GM12878 (cell line): ENCODE data around the gene STX16. TPM values are rescaled to one million over a fixed set of nuclear protein-coding genes. Genes with fewer than 3 reads are reported as not detected.

Source experiments
- ATAC-seq: fragments of 200-7000 bp; cut with Tn5 transposase; 3 replicates; pipeline ENCODE4 v1.9.1; 2020; ENCODE audit warnings: mild to moderate bottlenecking, moderate library complexity
- BruUV-seq: library from RNA; stranded (reverse); fragments of 400-500 nt; replicated peaks from 2 replicates; lab custom pipeline; 2021; lab: Mats Ljungman, UMichigan
- CTCF ChIA-PET: fragments of 300-600 bp; sonication (Branson Sonifier 250); formaldehyde crosslinking; extraction: SDS; loops from one replicate; lab custom pipeline; 2021; ENCODE audit warnings: inconsistent platforms; lab: Yijun Ruan, JAX
- POLR2A ChIA-PET: fragments of 350-600 bp; formaldehyde crosslinking; extraction: SDS; loops from one replicate; lab custom pipeline; 2021; ENCODE audit warnings: inconsistent platforms; lab: Charles Lee
- RAD21 ChIA-PET: fragments of 300-600 bp; sonication (Branson Sonifier 250); formaldehyde crosslinking; loops from one replicate; lab custom pipeline; 2023; ENCODE audit warnings: antibody characterized with exemption; ENCODE audit not compliant: unreplicated experiment; lab: Charles Lee
- SMC1A ChIA-PET: fragments of 300-600 bp; sonication (Branson Sonifier 250); formaldehyde crosslinking; loops from one replicate; lab custom pipeline; 2023; ENCODE audit not compliant: unreplicated experiment, uncharacterized antibody; lab: Charles Lee
- DNase-seq: peaks from one replicate; pipeline ENCODE4 v3.0.0-alpha.2; 2011; ENCODE audit warnings: low read depth, low spot score
- FAIRE-seq: peaks from 3 replicates; lab custom pipeline; 2011; peaks lifted over from hg19 to GRCh38; lab: Jason Lieb, UNC
- H2AFZ ChIP-seq: 2 replicates; pipeline ENCODE4 v1.6.0; 2011; ENCODE audit warnings: low read depth, low read length, control low read depth; ENCODE audit not compliant: control insufficient read depth
- H3K27ac ChIP-seq: 2 replicates; pipeline ENCODE4 v1.5.1; 2011; ENCODE audit warnings: control low read depth; ENCODE audit not compliant: control insufficient read depth, insufficient read depth
- H3K27me3 ChIP-seq, 2 experiments: replicated peaks in 1 of 2; 2 replicates each; pipeline versions ENCODE4 v1.6.0 to v1.6.1; 2011; ENCODE audit warnings: low read length in 1 of 2; ENCODE audit not compliant: control insufficient read depth in 2 of 2, insufficient read depth in 2 of 2
- H3K36me3 ChIP-seq, 2 experiments: 2 replicates each; pipeline ENCODE4 v1.5.1; 2011; ENCODE audit warnings: low read length in 1 of 2; ENCODE audit not compliant: control insufficient read depth in 2 of 2, insufficient read depth in 2 of 2
- H3K4me1 ChIP-seq: 2 replicates; pipeline ENCODE4 v1.6.1; 2011; ENCODE audit warnings: mild to moderate bottlenecking, low read length, moderate library complexity, mixed read lengths; ENCODE audit not compliant: control insufficient read depth, insufficient read depth
- H3K4me2 ChIP-seq: 2 replicates; pipeline ENCODE4 v1.6.0; 2011; ENCODE audit warnings: control low read depth; ENCODE audit not compliant: control insufficient read depth, insufficient read depth
- H3K4me3 ChIP-seq: fragments of 200-600 bp; sonication (generic); 2 replicates; pipeline ENCODE4 v1.5.1; 2016
- H3K79me2 ChIP-seq: 2 replicates; pipeline ENCODE4 v1.6.0; 2011; ENCODE audit warnings: low read length; ENCODE audit not compliant: control insufficient read depth, insufficient read depth
- H3K9ac ChIP-seq: 2 replicates; pipeline ENCODE4 v1.8.0; 2011; ENCODE audit warnings: low read length, control low read depth, mixed read lengths; ENCODE audit not compliant: control insufficient read depth, insufficient read depth
- H3K9me3 ChIP-seq: replicated peaks from 3 replicates; pipeline ENCODE4 v1.5.1; 2011; ENCODE audit warnings: mild to moderate bottlenecking, low read length; ENCODE audit not compliant: control insufficient read depth, insufficient read depth
- H4K20me1 ChIP-seq: 2 replicates; pipeline ENCODE4 v1.6.0; 2011; ENCODE audit not compliant: control insufficient read depth, insufficient read depth
- BMI1 ChIP-seq: fragments of 450-650 bp; IDR thresholded peaks from 2 replicates; pipeline ENCODE4 v1.6.1; 2016; ENCODE audit warnings: mild to moderate bottlenecking, moderate library complexity, borderline replicate concordance
- CBFB ChIP-seq: IDR thresholded peaks from 2 replicates; pipeline ENCODE4 v1.6.1; 2016; ENCODE audit warnings: antibody characterized with exemption, low read depth
- CEBPB ChIP-seq, 2 experiments: fragments of 150-350 bp in 1 of 2; IDR thresholded peaks; 2 replicates each; pipeline ENCODE4 v1.6.1; 2012 to 2014; ENCODE audit warnings: low read depth in 2 of 2, low read length in 2 of 2, borderline replicate concordance in 1 of 2, inconsistent platforms in 1 of 2
- CUX1 ChIP-seq: IDR thresholded peaks from 2 replicates; pipeline ENCODE4 v1.6.1; 2012; ENCODE audit warnings: improper control_type of control experiment, low read depth, low read length; ENCODE audit not compliant: insufficient replicate concordance
- DPF2 ChIP-seq: fragments of 450-650 bp; IDR thresholded peaks from 2 replicates; pipeline ENCODE4 v1.6.1; 2017; ENCODE audit warnings: mild to moderate bottlenecking
- NBN ChIP-seq: fragments of 450-650 bp; IDR thresholded peaks from 2 replicates; pipeline ENCODE4 v1.6.1; 2016
- NFYA ChIP-seq: IDR thresholded peaks from 2 replicates; pipeline ENCODE4 v1.6.1; 2011; ENCODE audit warnings: low read depth, mild to moderate bottlenecking, low read length, improper control_type of control experiment, borderline replicate concordance
- PBX3 ChIP-seq: IDR thresholded peaks from 2 replicates; pipeline ENCODE4 v1.6.1; 2011; ENCODE audit warnings: mild to moderate bottlenecking, low read depth, low read length, moderate library complexity; ENCODE audit not compliant: insufficient replicate concordance
- PRDM15 ChIP-seq: fragments of 450-650 bp; formaldehyde crosslinking; IDR thresholded peaks from 2 replicates; pipeline ENCODE4 v1.4.0; 2020; ENCODE audit warnings: mild to moderate bottlenecking, moderate library complexity
- RAD51 ChIP-seq: fragments of 450-650 bp; IDR thresholded peaks from 2 replicates; pipeline ENCODE4 v1.6.1; 2016; ENCODE audit warnings: moderate library complexity, mild to moderate bottlenecking, inconsistent platforms
- SMARCA5 ChIP-seq: fragments of 450-650 bp; IDR thresholded peaks from 2 replicates; pipeline ENCODE4 v1.6.1; 2017; ENCODE audit warnings: mild to moderate bottlenecking
- SUPT20H ChIP-seq: IDR thresholded peaks from 2 replicates; pipeline ENCODE4 v1.6.1; 2011; ENCODE audit warnings: low read depth, mild to moderate bottlenecking, low read length, moderate library complexity, borderline replicate concordance; ENCODE audit not compliant: control insufficient read depth
- TARDBP ChIP-seq: IDR thresholded peaks from 2 replicates; pipeline ENCODE4 v1.6.1; 2016; ENCODE audit warnings: borderline replicate concordance
- TCF12 ChIP-seq: IDR thresholded peaks from 2 replicates; pipeline ENCODE4 v1.6.1; 2011; ENCODE audit warnings: low read depth, mild to moderate bottlenecking, low read length
- WGBS: methylation state at CpG from one replicate; pipeline ENCODE4 v1.1.6; 2016; ENCODE audit warnings: low lambda C conversion rate; ENCODE audit not compliant: insufficient replicate concordance, insufficient coverage; ENCODE audit errors: missing lambda C conversion rate; 5-methylcytosine and 5-hydroxymethylcytosine counted together
- in situ Hi-C: fragments of 300-500 bp; cut with MboI; formaldehyde crosslinking; loops from 9 replicates; pipeline ENCODE4 v1.14.3; 2018; ENCODE audit warnings: mixed read lengths
- intact Hi-C: fragments of 100-400 bp; cut with micrococcal nuclease; formaldehyde crosslinking; loops from one replicate; pipeline ENCODE4 v1.14.2; 2022; ENCODE audit not compliant: unreplicated experiment
- polyA plus RNA-seq, 11 experiments: library from polyadenylated mRNA; depleted of rRNA in 4 of 11; unstranded in 6 of 11; stranded (reverse) in 5 of 11; fragments of >200 nt; fragmentation: Nextera tagmentation in 4 of 11; fragmentation: Illumina TruSeq in 1 of 11; extraction: Ambion mirVana in 4 of 11; extraction: Trizol in 1 of 11; gene quantifications; 1 replicate in 1 of 11; 2 replicates in 10 of 11; pipeline versions ENCODE4 v1.2.1 to v1.2.3, GENCODE V29; 2011 to 2016; ENCODE audit warnings: inconsistent platforms in 2 of 11, missing spikeins in 2 of 11, low read depth in 1 of 11
- total RNA-seq, 4 experiments: library from RNA; depleted of rRNA in 3 of 4; stranded (reverse); fragments of >200 nt in 3 of 4; fragmentation: Illumina TruSeq in 1 of 4; extraction: Trizol in 1 of 4; gene quantifications; 2 replicates each; pipeline versions ENCODE4 v1.2.1 to v1.2.3, GENCODE V29; 2013 to 2021

The STX16 gene
- total and polyA plus RNA-seq, 10 of the 15 experiments (the other 5 are each of a cell fraction or from before 2014, with no cell fraction given): 6.3 to 68.4 (median 35.8) TPM

- Histone ChIP-seq H3K4me1 (no peaks in the 10 kb centered on the region), H3K27ac (no peak overlapping the region), H3K36me3 (no peaks in the 10 kb centered on the region), H4K20me1 (peaks cover 5% of the 10 kb centered on the region; the same call in 1 of the 2 replicates), H3K9ac (no peak overlapping the region), H3K27me3 (peaks cover 0 to 3% of the 10 kb centered on the region in 2 experiments; a peak in 2 of 4 replicates), H3K4me2 (no peak overlapping the region), H3K9me3 (no peaks in the 10 kb centered on the region), H3K4me3 (no peak overlapping the region), H3K79me2 (no peaks in the 10 kb centered on the region), H2AFZ (no peak overlapping the region)
- FAIRE-seq (no peak), ATAC-seq (no peak), DNase-seq (no peak)
- intact Hi-C loops (no loop called here), in situ Hi-C loops (no loop called here)
- 50% methylated on average over 11 of the region's 11 CpGs for WGBS
- SMC1A ChIA-PET: no interaction called here
- POLR2A ChIA-PET: no interaction called here
- CTCF ChIA-PET: no interaction called here
- RAD21 ChIA-PET: interaction anchor here (0.6 kb wide), 1 partner anchor 25 kb away, joined by 3 read pairs; no protein-coding TSS in a partner anchor
- BruUV-seq: no TSS peak
- TF ChIP-seq BMI1 (no peak), RAD51 (no peak), TARDBP (no peak), NFYA (no peak), TCF12 (no peak), PRDM15 (CRISPR knock-in tag) (no peak), NBN (no peak), PBX3 (no peak), CEBPB (IDR thresholded peaks at IDR 0.05; ENCODE audit: borderline replicate concordance in 1 of 2, low read depth in 2 of 2, low read length in 2 of 2) (no peak), DPF2 (no peak), CUX1 (no peak), SMARCA5 (no peak), CBFB (no peak), SUPT20H (no peak)
Measured at GRCh38 chr20:58619864-58620431, 31.1 kb upstream of the STX16 start.
